ENCODE measurements around the gene DYDC2.

DNA sequence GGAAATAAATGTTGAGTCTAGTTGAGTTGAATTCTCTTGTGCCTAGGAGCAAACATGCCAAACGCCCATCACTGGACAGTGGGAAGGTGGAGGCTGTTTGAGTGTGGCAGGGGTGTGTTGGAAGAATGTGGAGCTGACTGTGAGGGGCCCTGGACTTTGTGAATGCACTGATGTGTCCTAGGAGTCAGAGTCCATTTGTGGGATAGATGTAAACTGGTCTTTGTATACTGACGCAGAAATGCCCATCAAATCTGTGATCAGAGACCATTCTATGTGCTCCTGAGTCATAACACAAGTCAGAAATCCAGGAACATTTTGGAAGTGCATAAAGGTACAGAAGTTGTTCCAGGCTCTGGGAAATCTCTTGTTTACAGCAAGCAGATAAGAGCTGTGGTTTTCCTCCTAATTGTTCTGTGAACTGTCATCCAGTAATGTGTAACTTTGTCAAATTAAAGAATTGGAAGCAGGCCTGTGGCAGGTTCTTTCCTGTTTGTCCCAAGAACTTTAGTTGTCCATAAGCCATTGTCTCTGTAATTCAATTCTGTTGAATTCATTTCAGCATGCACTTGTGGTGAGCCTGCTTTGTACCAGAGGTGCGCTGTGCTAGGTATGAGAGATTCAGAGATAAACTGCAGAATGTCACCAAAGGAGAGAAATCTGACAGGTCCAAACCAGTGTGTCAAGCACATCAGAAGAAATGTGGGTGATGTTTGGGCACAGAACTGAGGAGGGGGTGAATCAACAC, 59.3 kb downstream of the DYDC2 start:
- no peak for TF ChIP-seq CTCF (IDR thresholded peaks at IDR 0.05; ENCODE audit: insufficient read depth, low read depth, low read length)
- no peak for TF ChIP-seq EZH2 (IDR thresholded peaks at IDR 0.05; ENCODE audit: insufficient read depth, low read length)
